HCT116 (cell line): ENCODE data around the gene CDH5. TPM values are rescaled to one million over a fixed set of nuclear protein-coding genes. Genes with fewer than 3 reads are reported as not detected.

Source experiments
- ATAC-seq: fragments of 200-7000 bp; cut with Tn5 transposase; 2 replicates; pipeline ENCODE4 v1.9.1; 2020; ENCODE audit warnings: mild to moderate bottlenecking, moderate library complexity
- BruUV-seq: library from RNA; stranded (reverse); fragments of 400-500 nt; replicated peaks from 2 replicates; lab custom pipeline; 2021; lab: Mats Ljungman, UMichigan
- CTCF ChIA-PET: fragments of 300-600 bp; sonication (Branson Sonifier 250); formaldehyde crosslinking; loops from one replicate; lab custom pipeline; 2021; ENCODE audit warnings: antibody characterized with exemption; lab: Charles Lee
- POLR2A ChIA-PET: fragments of 300-600, 350-600 bp; sonication (Branson Sonifier 250); formaldehyde crosslinking; loops from one replicate; lab custom pipeline; 2021; ENCODE audit warnings: antibody characterized with exemption; lab: Charles Lee
- RAD21 ChIA-PET, 2 experiments: fragments of 300-600 bp; sonication (Branson Sonifier 250); formaldehyde crosslinking; loops; one replicate each; lab custom pipeline; 2023; ENCODE audit warnings: low total read pairs in 2 of 2; ENCODE audit not compliant: uncharacterized antibody in 2 of 2, unreplicated experiment in 2 of 2, low non-redundant PET in 1 of 2; lab: Charles Lee
- DNase-seq: peaks from one replicate; pipeline ENCODE4 v3.0.0-alpha.2; 2010; ENCODE audit warnings: low read depth, low spot score
- H2AFZ ChIP-seq: fragments of 200-600 bp; shearing (Covaris generic), sonication (generic); 2 replicates; pipeline ENCODE4 v1.6.1; 2017; ENCODE audit warnings: low read depth, mixed run types, mixed read lengths, antibody characterized with exemption, low read length; ENCODE audit not compliant: poor library complexity, severe bottlenecking
- H3K27ac ChIP-seq: 2 replicates; pipeline ENCODE4 v1.5.1; 2012; ENCODE audit warnings: low read depth, low read length
- H3K27me3 ChIP-seq: fragments of 200-600 bp; sonication (generic); 2 replicates; pipeline ENCODE4 v1.6.1; 2016; ENCODE audit warnings: mixed run types, low read length, mixed read lengths; ENCODE audit not compliant: insufficient read depth
- H3K36me3 ChIP-seq, 2 experiments: fragments of 200-500 bp in 1 of 2; fragments of 200-600 bp in 1 of 2; sonication (Bioruptor generic) in 1 of 2; sonication (generic) in 1 of 2; 2 replicates each; pipeline versions ENCODE4 v1.5.1 to v1.6.1; 2014 to 2016; ENCODE audit warnings: low read length in 2 of 2, inconsistent platforms in 1 of 2, mixed read lengths in 1 of 2, mixed run types in 1 of 2; ENCODE audit not compliant: insufficient read depth in 2 of 2, control insufficient read depth in 1 of 2
- H3K4me1 ChIP-seq, 2 experiments: fragments of 200-600 bp in 1 of 2; sonication (generic) in 1 of 2; 2 replicates each; pipeline versions ENCODE4 v1.5.1 to v1.6.1; 2012 to 2017; ENCODE audit warnings: low read length in 2 of 2, inconsistent platforms in 1 of 2, mild to moderate bottlenecking in 1 of 2, mixed read lengths in 1 of 2, mixed run types in 1 of 2, moderate library complexity in 1 of 2; ENCODE audit not compliant: insufficient read depth in 2 of 2, control insufficient read depth in 1 of 2
- H3K4me2 ChIP-seq: fragments of 200-600 bp; sonication (generic); 2 replicates; pipeline ENCODE4 v1.6.1; 2017; ENCODE audit warnings: mixed run types, low read length, mixed read lengths
- H3K4me3 ChIP-seq, 2 experiments: fragments of 200-600 bp in 1 of 2; sonication (generic) in 1 of 2; replicated peaks in 1 of 2; 2 replicates each; pipeline ENCODE4 v1.5.1; 2011 to 2016; ENCODE audit warnings: low read length in 2 of 2, control low read depth in 1 of 2, low read depth in 1 of 2, mild to moderate bottlenecking in 1 of 2, mixed read lengths in 1 of 2, mixed run types in 1 of 2
- H3K79me2 ChIP-seq: fragments of 200-600 bp; sonication (generic); 2 replicates; pipeline ENCODE4 v1.6.1; 2017; ENCODE audit warnings: mild to moderate bottlenecking, mixed run types, low read length, moderate library complexity, mixed read lengths; ENCODE audit not compliant: insufficient read depth
- H3K9ac ChIP-seq: fragments of 200-600 bp; sonication (generic); 2 replicates; pipeline ENCODE4 v1.6.1; 2016; ENCODE audit warnings: low read length, mixed read lengths
- H3K9me2 ChIP-seq: fragments of 200-600 bp; sonication (generic), shearing (Covaris generic); 2 replicates; pipeline ENCODE4 v1.6.1; 2017; ENCODE audit warnings: mixed run types, mild to moderate bottlenecking, moderate library complexity; ENCODE audit not compliant: insufficient read depth
- H3K9me3 ChIP-seq, 2 experiments: fragments of 200-500 bp in 1 of 2; fragments of 200-600 bp in 1 of 2; sonication (Bioruptor generic) in 1 of 2; sonication (generic) in 1 of 2; 2 replicates each; pipeline ENCODE4 v1.6.1; 2014 to 2017; ENCODE audit warnings: low read length in 2 of 2, mixed read lengths in 2 of 2, inconsistent platforms in 1 of 2, low read depth in 1 of 2, mild to moderate bottlenecking in 1 of 2, mixed run types in 1 of 2, moderate library complexity in 1 of 2; ENCODE audit not compliant: control insufficient read depth in 1 of 2, insufficient read depth in 1 of 2
- H4K20me1 ChIP-seq: fragments of 200-600 bp; sonication (generic), shearing (Covaris generic); 2 replicates; pipeline ENCODE4 v1.6.1; 2017; ENCODE audit warnings: mixed run types, mild to moderate bottlenecking, moderate library complexity; ENCODE audit not compliant: insufficient read depth
- SIN3A ChIP-seq: IDR thresholded peaks from 2 replicates; pipeline ENCODE4 v1.6.1; 2012; ENCODE audit warnings: low read depth
- YY1 ChIP-seq: IDR thresholded peaks from 2 replicates; pipeline ENCODE4 v1.6.1; 2011; ENCODE audit warnings: low read length, low read depth, moderate library complexity, mild to moderate bottlenecking; ENCODE audit not compliant: insufficient replicate concordance; ENCODE audit errors: extremely low read depth
- intact Hi-C: fragments of 100-400 bp; cut with micrococcal nuclease; formaldehyde crosslinking; loops from 2 replicates; pipeline ENCODE4 v1.10.0; 2022
- total RNA-seq: library from RNA; stranded (reverse); gene quantifications from one replicate; pipeline ENCODE4 v1.2.1, GENCODE V29; 2021; ENCODE audit not compliant: unreplicated experiment
- TF ChIP-seq, protein P1 (sequence below): IDR thresholded peaks from 2 replicates; pipeline ENCODE4 v1.6.1; 2011; ENCODE audit warnings: mild to moderate bottlenecking, low read length, moderate library complexity; ENCODE audit not compliant: insufficient replicate concordance; ENCODE audit errors: extremely low read depth

Gene CDH5
- total RNA-seq, 1 experiment from 2014 or later, result 0.15 TPM

- no peaks in the 10 kb centered on the region for H3K79me2 ChIP-seq
- no peaks in the 10 kb centered on the region for H3K9me2 ChIP-seq
- BruUV-seq, result no TSS peak
- H3K4me3 ChIP-seq, result no peak overlapping the region
- ChIA-PET RAD21 (no interaction called here), CTCF (no interaction called here), POLR2A (no interaction called here)
- TF ChIP-seq, protein P1, sequence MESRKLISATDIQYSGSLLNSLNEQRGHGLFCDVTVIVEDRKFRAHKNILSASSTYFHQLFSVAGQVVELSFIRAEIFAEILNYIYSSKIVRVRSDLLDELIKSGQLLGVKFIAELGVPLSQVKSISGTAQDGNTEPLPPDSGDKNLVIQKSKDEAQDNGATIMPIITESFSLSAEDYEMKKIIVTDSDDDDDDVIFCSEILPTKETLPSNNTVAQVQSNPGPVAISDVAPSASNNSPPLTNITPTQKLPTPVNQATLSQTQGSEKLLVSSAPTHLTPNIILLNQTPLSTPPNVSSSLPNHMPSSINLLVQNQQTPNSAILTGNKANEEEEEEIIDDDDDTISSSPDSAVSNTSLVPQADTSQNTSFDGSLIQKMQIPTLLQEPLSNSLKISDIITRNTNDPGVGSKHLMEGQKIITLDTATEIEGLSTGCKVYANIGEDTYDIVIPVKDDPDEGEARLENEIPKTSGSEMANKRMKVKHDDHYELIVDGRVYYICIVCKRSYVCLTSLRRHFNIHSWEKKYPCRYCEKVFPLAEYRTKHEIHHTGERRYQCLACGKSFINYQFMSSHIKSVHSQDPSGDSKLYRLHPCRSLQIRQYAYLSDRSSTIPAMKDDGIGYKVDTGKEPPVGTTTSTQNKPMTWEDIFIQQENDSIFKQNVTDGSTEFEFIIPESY, result no peak
- no peak for TF ChIP-seq SIN3A
- H3K4me1 ChIP-seq, result no peaks in the 10 kb centered on the region
- H4K20me1 ChIP-seq, result no peaks in the 10 kb centered on the region
- H2AFZ ChIP-seq, result no peak overlapping the region
- DNase-seq (no peak), ATAC-seq (no peak)
- intact Hi-C loops, result no loop called here
- no peaks in the 10 kb centered on the region for H3K36me3 ChIP-seq
- no peak overlapping the region for H3K9ac ChIP-seq
- H3K27me3 ChIP-seq, result no peaks in the 10 kb centered on the region
- no peak overlapping the region for H3K4me2 ChIP-seq
- H3K27ac ChIP-seq, result no peak overlapping the region
- no peaks in the 10 kb centered on the region for H3K9me3 ChIP-seq
These were observed 23.0 kb downstream of the CDH5 start for GRCh38 chr16:66389256-66390176.

DNA sequence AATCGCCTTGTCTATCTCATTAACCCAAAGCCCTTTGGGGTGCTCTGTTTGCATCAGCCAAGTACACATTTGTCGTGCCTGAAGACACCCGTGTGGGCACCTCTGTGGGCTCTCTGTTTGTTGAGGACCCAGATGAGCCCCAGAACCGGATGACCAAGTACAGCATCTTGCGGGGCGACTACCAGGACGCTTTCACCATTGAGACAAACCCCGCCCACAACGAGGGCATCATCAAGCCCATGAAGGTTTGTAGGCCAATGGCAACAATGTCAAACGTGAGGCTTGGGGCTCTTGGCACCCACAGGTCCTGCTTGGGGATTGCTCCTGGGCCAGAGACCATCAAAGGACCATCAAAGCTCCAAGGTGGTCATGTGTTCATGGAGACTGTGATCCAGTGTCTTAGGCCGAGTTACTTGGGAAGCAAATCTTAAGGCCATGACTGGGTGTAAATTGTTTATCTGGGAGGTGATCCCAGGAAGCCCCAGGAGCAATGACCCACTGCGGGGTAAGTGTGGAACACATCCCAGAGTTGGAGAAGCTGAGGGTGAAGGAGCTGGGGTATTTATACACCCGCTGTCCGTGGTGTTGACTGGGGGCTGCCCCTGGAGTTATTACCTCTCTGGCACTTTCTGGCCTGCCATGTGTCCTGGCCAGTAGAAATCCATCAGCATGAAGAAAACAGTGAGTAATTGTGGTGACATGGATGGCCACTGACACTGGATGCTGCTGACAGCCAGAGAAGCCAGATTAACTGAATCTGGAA is 24.0 kb downstream of the CDH5 start:
- no peaks in the 10 kb centered on the region; the same call in 1 of the 2 replicates for H3K27me3 ChIP-seq
- no peak overlapping the region for H3K27ac ChIP-seq
- no peak overlapping the region for H2AFZ ChIP-seq
- RAD21 ChIA-PET, result no interaction called here
- H3K9me3 ChIP-seq, result no peaks in the 10 kb centered on the region
- no peaks in the 10 kb centered on the region for H4K20me1 ChIP-seq
- no peak for TF ChIP-seq YY1
- TF ChIP-seq, all 23 proteins: peak for 0
- intact Hi-C loops, result no loop called here
- CTCF ChIA-PET, result no interaction called here
- no peak overlapping the region for H3K9ac ChIP-seq
- DNase-seq (no peak), ATAC-seq (no peak)
- no peak overlapping the region for H3K4me3 ChIP-seq
- no peaks in the 10 kb centered on the region for H3K36me3 ChIP-seq
- no peak overlapping the region for H3K4me2 ChIP-seq
- no peaks in the 10 kb centered on the region for H3K9me2 ChIP-seq
- POLR2A ChIA-PET, result no interaction called here
- BruUV-seq, result no TSS peak
- H3K79me2 ChIP-seq, result no peaks in the 10 kb centered on the region
- no peaks in the 10 kb centered on the region for H3K4me1 ChIP-seq
